ENCODE data around the gene WASL. TPM values are rescaled to one million over a fixed set of nuclear protein-coding genes. Genes with fewer than 3 reads are reported as not detected.

Gene WASL
- total RNA-seq, 3 donors from 2014 or later (not counting 1 experiment from before 2014, with no cell fraction given): 9.6 to 12.1 (median 10.6) TPM

DNA sequence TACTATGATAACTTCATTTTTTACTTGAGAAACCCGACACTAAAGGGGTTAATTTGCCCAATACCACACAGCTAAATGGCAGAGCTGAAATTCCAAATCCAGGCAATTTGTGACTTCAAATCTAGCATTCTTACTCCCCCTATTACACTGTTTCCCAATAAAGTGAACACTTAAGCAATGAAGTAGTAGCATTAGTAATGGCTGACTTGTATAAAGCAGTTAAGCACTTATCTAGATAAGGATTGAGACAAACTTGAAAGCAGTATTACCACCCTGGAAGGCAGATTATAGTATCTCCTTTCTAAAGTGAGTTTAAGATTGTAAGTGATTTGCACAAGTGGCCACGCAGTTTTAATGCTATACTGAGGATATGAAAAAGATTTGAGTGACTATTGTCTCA is 39.3 kb downstream of the WASL start:
- no peaks in the 10 kb centered on the region for H3K27me3 Mint-ChIP-seq (ENCODE audit: low read depth in 2 of 2)
- peaks cover 39 to 54% of the 10 kb centered on the region in 2 donors for H3K4me1 Mint-ChIP-seq
- Histone ChIP-seq H3K9me3 (ENCODE audit: control insufficient read depth, insufficient read depth, low read length) (no peaks in the 10 kb centered on the region), H3K27ac (ENCODE audit: low read length) (no peak overlapping the region), H3K27me3 (ENCODE audit: control insufficient read depth, insufficient read depth, low read length) (no peaks in the 10 kb centered on the region), H3K4me3 (ENCODE audit: low read length) (no peak overlapping the region), H3K4me1 (ENCODE audit: control insufficient read depth, insufficient read depth, low read length) (no peaks in the 10 kb centered on the region), H3K36me3 (ENCODE audit: control insufficient read depth, insufficient read depth, low read length) (peaks cover 36% of the 10 kb centered on the region)
- H3K27ac Mint-ChIP-seq: no peak overlapping the region
- no peaks in the 10 kb centered on the region for H3K9me3 Mint-ChIP-seq
- no peak for ATAC-seq
- WGBS (ENCODE audit: insufficient coverage): 82% methylated on average over 2 of the region's 2 CpGs
- intact Hi-C loops (cut with micrococcal nuclease): no loop called here
- DNase-seq: no peak
- no peaks in the 10 kb centered on the region for H3K36me3 Mint-ChIP-seq
- no peak for TF ChIP-seq CTCF (IDR thresholded peaks at IDR 0.05)
- no peak overlapping the region for H3K4me3 Mint-ChIP-seq

GRCh38 chr7:123705211-123705901 is 43.4 kb downstream of the WASL start:
- intact Hi-C loops (cut with micrococcal nuclease): no loop called here
- H3K4me3 ChIP-seq (ENCODE audit: low read length): no peak overlapping the region
- H3K4me3 Mint-ChIP-seq: no peak overlapping the region
- H3K9me3 ChIP-seq (ENCODE audit: control insufficient read depth, insufficient read depth, low read length): no peaks in the 10 kb centered on the region
- H3K27me3 ChIP-seq (ENCODE audit: control insufficient read depth, insufficient read depth, low read length): no peaks in the 10 kb centered on the region
- TF ChIP-seq CTCF (IDR thresholded peaks at IDR 0.05): no peak
- H3K27me3 Mint-ChIP-seq (ENCODE audit: low read depth in 2 of 2): no peaks in the 10 kb centered on the region
- H3K27ac Mint-ChIP-seq: peak overlapping the region in 1 of 2 donors; percentile 28
- no peak overlapping the region for H3K27ac ChIP-seq (ENCODE audit: low read length)
- no peaks in the 10 kb centered on the region for H3K4me1 ChIP-seq (ENCODE audit: control insufficient read depth, insufficient read depth, low read length)
- peaks cover 14 to 21% of the 10 kb centered on the region in 2 donors for H3K4me1 Mint-ChIP-seq
- peaks cover 42% of the 10 kb centered on the region for H3K36me3 ChIP-seq (ENCODE audit: control insufficient read depth, insufficient read depth, low read length)
- WGBS (ENCODE audit: insufficient coverage): 96% methylated on average over 1 of the region's 1 CpG
- no peak for DNase-seq
- no peaks in the 10 kb centered on the region for H3K9me3 Mint-ChIP-seq
- H3K36me3 Mint-ChIP-seq: no peaks in the 10 kb centered on the region
- ATAC-seq: no peak

DNA sequence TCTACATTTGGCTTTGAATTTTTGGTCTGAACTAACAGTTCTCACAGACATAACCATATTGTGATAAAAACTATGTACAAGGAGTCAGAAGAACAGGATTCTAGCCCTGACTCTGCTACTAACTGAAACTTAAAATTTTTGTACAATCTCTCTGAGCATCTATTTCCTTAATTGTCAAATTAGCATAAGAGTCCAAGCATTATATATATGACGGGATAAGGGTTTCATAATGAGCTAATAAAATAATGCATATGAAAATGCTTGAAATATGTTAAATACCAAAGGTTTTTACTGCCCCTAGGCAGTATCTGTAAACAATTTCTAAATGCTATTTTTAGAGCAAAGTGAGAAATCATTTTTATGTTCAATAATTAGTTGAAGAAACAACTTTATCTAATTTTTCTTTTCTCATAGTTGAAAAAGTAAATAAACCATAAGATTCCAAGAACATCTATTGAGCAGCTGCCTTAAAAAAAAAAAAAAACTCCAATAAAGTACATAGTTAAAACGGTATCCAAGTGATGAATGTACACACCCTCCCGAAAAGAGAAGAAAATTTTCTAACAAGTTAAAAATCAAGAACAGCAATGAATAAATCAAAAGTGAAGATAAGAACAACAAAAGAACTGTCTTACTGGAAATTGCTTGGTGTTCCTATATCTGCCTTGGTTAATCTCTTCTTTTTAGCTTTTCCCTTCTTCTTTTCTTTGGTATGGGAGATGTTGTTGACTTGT is 52.7 kb downstream of the WASL start:
- no peak for DNase-seq
- Histone ChIP-seq H3K4me1 (ENCODE audit: control insufficient read depth, insufficient read depth, low read length) (no peaks in the 10 kb centered on the region), H3K27ac (ENCODE audit: low read length) (no peak overlapping the region), H3K27me3 (ENCODE audit: control insufficient read depth, insufficient read depth, low read length) (no peaks in the 10 kb centered on the region), H3K4me3 (ENCODE audit: low read length) (no peak overlapping the region), H3K36me3 (ENCODE audit: control insufficient read depth, insufficient read depth, low read length) (peaks cover 30% of the 10 kb centered on the region), H3K9me3 (ENCODE audit: control insufficient read depth, insufficient read depth, low read length) (no peaks in the 10 kb centered on the region)
- intact Hi-C loops (cut with micrococcal nuclease): no loop called here
- Mint-ChIP-seq H3K36me3 (no peaks in the 10 kb centered on the region), H3K27ac (no peak overlapping the region), H3K4me1 (no peaks in the 10 kb centered on the region), H3K4me3 (no peak overlapping the region), H3K27me3 (ENCODE audit: low read depth in 2 of 2) (no peaks in the 10 kb centered on the region), H3K9me3 (no peaks in the 10 kb centered on the region)
- TF ChIP-seq CTCF (IDR thresholded peaks at IDR 0.05): no peak
- WGBS (ENCODE audit: insufficient coverage): no CpG with 5 or more reads among the region's 3 CpGs
- ATAC-seq: no peak

Data from natural killer cell (primary cell).